ENCODE data around the gene KIF15.
"Not testable (repeated sequence)": the region's sequence is repeated elsewhere in the genome, so short reads cannot be mapped to it uniquely, and the experiment has no call there.

KIF15 gene, protein sequence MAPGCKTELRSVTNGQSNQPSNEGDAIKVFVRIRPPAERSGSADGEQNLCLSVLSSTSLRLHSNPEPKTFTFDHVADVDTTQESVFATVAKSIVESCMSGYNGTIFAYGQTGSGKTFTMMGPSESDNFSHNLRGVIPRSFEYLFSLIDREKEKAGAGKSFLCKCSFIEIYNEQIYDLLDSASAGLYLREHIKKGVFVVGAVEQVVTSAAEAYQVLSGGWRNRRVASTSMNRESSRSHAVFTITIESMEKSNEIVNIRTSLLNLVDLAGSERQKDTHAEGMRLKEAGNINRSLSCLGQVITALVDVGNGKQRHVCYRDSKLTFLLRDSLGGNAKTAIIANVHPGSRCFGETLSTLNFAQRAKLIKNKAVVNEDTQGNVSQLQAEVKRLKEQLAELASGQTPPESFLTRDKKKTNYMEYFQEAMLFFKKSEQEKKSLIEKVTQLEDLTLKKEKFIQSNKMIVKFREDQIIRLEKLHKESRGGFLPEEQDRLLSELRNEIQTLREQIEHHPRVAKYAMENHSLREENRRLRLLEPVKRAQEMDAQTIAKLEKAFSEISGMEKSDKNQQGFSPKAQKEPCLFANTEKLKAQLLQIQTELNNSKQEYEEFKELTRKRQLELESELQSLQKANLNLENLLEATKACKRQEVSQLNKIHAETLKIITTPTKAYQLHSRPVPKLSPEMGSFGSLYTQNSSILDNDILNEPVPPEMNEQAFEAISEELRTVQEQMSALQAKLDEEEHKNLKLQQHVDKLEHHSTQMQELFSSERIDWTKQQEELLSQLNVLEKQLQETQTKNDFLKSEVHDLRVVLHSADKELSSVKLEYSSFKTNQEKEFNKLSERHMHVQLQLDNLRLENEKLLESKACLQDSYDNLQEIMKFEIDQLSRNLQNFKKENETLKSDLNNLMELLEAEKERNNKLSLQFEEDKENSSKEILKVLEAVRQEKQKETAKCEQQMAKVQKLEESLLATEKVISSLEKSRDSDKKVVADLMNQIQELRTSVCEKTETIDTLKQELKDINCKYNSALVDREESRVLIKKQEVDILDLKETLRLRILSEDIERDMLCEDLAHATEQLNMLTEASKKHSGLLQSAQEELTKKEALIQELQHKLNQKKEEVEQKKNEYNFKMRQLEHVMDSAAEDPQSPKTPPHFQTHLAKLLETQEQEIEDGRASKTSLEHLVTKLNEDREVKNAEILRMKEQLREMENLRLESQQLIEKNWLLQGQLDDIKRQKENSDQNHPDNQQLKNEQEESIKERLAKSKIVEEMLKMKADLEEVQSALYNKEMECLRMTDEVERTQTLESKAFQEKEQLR (N-terminal part only)

DNA sequence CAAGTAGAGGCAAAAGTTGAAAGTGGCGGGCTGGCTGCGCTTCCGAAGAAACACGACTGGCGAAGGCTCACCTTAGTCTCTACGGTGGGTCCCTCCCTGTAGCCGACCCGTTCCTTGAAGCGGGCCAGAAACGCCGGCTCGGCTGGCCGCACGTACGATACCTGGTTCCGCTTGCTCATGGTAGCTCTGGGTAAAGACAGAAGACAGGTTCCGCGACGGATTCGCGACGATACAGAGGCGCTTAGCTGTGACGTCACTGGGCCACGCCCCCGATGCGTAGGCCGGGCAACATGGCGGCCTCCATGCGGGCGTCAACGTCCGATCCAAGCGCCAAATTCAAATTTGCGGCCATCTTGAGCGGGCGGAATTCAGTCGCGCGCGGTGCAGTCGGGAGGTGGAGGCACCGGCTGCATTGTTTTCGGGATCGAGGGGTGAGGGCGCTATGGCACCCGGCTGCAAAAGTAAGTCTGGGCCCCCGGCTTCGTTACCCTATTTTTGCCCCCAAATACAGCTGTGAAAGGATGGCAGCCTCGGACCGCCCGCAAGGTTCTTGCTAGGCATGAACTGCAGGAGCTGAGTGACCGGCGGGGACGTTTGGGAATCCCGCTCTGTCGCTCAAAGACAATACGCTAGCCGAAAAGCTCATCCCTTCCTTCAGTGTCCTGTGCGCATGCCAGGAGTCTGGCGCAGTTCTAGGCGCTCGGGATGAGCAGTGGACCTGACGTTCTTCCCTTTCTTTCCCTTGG, at the start of gene KIF15, which contains the start of gene KIAA1143:
TSS of gene KIF15 (plus strand) at position 371 of the 746 bp plus-strand sequence. CDS start at position 443, 72 bp downstream.
TSS of gene KIAA1143 (minus strand) at position 196 of the 746 bp plus-strand sequence. CDS start at position 179, 17 bp downstream.
- peak; percentile 99 for DNase-seq

DNA sequence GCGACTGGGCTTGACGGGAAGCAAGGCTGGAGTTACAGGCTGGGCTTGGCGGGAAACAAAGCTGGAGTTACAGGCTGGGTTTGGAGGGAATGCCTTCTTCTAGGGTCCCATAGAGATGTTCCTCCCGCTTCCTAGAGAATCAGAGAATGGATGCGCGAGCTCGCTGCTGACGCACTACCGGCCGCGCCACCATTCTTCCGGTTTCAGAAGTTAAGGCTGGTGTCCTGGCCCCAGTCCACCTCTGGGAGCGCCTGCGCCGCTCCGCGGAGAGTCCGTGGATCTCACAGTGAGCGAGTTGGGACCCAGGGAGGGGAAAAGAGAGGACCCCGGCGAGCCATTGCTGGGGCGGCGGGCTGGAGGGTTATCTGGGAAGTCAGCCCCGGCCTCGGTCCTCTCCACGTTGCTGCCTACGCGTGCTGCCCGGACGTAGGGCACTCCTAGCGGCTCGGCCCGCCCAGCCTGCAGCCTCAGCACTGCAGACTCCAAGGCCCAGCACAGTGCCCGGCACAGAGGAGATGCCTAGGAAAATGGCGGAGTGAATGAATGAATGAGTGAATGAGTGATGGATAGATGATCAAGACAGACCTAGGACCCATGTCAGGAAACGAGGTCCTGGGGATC, 49.0 kb upstream of the KIF15 start, which contains the start of gene ZNF502:
TSS of gene ZNF502 (plus strand) at position 206 of the 621 bp plus-strand sequence. CDS start 7,602 bp downstream, outside the sequence.
- DNase-seq = peak; percentile 85

DNA sequence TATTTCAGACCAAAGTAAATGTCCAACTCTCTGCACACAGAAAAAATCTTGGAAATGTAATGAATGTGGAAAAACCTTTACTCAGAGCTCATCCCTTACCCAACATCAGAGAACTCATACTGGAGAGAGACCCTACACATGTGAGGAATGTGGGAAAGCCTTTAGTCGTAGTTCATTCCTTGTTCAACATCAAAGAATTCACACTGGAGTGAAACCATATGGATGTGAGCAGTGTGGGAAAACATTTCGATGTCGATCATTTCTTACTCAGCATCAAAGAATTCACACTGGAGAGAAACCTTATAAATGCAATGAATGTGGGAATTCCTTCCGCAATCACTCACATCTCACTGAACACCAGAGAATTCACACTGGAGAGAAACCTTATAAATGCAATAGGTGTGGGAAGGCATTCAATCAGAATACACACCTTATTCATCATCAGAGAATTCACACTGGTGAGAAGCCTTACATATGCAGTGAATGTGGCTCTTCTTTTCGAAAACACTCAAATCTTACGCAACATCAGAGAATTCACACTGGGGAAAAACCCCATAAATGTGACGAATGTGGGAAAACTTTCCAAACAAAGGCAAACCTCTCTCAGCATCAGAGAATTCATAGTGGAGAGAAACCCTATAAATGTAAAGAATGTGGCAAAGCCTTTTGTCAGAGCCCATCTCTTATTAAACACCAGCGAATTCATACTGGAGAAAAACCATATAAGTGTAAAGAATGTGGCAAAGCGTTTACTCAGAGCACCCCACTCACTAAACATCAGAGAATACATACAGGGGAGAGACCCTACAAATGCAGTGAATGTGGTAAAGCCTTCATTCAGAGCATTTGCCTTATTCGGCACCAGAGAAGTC, 40.1 kb upstream of the KIF15 start:
- DNase-seq = no peak

DNA sequence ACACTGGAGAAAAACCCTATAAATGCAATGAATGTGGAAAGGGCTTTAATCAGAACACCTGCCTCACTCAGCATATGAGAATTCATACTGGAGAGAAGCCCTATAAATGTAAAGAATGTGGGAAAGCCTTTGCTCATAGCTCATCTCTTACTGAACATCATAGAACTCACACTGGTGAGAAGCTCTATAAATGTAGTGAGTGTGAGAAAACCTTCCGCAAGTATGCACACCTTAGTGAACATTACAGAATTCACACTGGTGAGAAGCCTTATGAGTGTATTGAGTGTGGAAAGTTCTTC, 39.5 kb upstream of the KIF15 start:
- DNase-seq = no peak

DNA sequence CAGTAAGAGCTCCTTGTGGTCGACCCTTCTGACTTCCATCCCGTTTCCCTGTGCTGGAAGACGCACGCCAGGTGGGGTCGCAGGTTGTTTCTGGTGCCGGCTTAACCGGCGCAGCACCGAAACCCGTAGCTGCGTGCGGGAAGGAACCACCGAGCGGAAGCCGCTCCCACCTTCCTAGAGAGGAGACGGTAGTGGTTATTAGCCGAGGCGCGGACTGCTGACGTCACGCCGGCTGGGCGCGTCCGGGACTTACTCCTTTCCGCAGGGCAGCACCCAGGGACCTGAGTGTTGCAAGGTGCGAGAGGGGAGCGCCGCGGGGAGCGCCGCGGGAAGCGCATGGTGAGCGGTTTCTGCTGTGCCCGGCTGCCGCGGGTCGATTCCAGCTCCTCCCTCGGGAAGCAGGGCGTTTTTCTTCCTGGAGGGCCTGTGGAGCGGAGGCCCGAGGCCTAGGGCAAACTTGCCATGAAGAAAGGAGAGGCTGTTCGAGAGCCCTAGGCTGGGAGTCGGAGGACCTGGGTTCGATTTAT, 32.1 kb upstream of the KIF15 start, which contains the start of gene ZNF501:
TSS of gene ZNF501 (plus strand) at position 252 of the 527 bp plus-strand sequence. CDS start 4,787 bp downstream, outside the sequence.
- peak; percentile 94 for DNase-seq

DNA sequence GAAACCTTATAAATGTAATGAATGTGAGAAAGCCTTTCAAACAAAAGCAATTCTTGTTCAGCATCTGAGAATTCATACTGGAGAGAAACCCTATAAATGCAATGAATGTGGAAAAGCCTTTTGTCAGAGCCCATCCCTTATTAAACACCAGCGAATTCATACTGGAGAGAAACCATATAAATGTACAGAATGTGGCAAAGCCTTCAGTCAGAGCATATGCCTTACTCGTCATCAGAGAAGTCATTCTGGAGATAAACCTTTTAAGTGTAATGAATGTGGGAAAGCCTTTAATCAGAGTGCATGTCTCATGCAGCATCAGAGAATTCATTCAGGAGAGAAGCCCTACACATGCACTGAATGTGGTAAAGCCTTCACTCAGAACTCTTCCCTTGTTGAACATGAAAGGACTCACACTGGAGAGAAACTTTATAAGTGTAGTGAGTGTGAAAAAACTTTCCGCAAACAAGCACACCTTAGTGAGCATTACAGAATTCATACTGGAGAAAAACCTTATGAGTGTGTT, 26.9 kb upstream of the KIF15 start:
- no peak for DNase-seq

DNA sequence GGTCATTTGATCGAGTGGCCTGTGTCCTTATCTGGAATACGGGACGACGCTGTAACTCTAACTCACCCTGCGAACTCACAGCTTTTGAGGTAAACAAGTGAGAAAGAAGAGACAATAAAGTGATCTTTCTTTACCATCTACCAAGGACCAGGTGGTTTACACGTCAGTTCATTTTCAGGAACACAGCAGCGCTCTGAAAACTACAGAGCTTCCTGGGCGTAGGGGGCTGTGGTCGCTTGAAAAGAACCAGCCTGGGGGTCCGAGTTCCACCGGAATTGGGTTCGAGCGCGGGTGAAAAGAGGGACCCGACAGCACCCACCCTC, 532 bp upstream of the KIF15 start:
- no peak for DNase-seq

DNA sequence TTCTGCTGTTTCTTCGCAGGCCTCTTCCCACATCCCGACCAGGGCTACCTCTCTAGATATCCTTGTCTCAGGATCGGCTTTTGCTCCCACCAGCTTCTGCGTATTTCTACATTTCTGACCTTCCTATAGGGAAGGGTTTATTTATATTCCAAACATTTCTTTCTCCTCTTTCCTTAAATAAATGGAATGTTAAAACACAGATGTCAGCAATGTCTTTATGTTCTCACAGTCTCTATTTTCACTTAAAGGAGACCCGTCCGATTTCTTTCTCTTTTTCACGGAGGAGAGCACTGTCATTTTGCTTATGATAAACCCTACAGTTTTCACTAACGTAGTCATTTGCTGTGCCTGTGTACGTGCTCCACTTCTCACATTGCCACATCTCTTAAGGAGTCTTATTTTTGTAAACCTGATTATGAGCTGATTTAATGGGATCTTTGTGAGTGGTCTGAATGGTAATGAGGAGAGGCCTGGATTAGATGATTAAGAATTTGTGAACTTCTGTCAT, 630 bp downstream of the KIF15 start:
- DNase-seq = no peak

DNA sequence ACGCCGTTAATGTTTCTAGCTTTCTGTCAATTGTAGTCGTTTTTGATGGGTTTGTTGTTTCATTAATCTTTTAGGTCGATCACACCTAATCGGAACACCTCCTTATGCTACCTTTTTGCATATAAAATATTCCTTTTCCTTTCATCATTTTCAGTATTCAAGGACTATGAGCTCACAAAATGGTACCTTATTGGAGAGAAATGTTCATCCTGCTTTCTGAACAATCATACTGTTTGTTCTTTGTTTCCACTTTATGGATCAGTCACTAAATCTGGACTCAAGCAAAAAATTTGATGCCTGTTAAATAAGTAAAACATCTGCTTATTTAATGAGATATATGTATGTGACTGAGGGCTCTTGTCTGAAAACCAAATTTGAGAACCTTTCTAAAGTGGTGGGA, 1.1 kb downstream of the KIF15 start:
- DNase-seq = no peak

DNA sequence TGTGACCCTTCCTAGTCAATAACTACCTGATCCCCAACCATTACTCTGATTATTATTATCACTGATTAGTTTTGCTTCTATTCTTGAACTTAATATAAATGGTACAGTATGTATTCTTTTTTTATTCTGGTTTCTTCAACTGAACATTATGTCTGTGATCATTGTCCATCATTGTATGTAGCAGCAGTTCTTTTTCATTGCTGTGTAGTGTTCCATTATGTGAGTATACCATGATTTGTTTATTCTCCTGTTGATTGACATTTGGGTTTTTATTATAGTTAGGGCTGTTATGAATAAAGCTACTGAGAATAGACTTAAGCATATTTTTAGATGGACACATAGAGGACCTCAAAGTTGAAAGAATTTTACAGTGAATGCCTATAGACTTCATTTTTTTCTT, 2.7 kb downstream of the KIF15 start:
- no peak for DNase-seq

DNA sequence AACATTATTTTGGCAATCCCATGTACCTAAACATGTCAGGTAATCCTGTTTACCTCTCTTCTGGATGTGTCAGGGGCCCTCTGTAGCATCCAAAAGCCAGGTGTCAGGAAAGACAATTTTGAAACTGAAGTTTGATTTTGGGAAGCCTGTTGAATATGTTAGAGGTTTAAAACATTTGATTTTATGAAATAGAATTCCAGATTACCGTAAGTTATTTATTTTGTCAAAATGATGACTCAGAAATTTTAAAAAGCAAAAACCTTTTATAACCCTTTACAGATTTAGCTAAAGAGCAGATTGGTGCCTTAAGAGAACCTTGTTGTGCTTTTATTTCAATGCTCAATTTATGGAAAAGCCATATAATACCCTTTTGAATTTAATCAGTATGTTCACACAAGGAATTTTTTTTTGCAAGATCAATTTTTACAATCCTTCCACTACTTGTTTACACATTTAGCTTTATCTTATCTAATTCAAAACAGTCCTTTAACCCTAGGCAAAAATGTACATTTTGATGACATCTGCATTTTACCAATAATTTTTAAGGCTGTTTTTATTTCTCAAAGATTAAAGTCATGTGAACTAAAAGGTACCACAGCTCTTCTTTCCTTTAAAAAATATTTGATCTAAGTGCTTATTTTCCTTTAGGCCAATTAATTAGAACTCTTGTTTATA, 10.0 kb downstream of the KIF15 start:
- DNase-seq = no peak

DNA sequence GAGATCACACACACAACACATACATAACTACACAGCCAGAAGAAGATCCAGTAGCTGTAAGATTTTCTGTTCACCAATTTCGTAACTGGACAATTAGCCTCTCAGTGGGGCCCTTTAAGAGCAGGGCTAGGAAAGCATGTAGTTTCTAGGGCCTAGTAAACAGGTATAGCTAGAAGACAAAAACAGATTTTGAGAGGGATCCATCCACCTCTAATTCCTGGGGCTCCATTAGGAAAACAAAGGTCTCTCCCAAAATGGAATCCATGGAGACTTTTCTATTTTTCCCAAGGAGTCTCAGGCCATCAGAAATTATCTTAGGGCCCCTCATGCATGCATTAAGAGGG, 10.5 kb downstream of the KIF15 start:
- DNase-seq = no peak

DNA sequence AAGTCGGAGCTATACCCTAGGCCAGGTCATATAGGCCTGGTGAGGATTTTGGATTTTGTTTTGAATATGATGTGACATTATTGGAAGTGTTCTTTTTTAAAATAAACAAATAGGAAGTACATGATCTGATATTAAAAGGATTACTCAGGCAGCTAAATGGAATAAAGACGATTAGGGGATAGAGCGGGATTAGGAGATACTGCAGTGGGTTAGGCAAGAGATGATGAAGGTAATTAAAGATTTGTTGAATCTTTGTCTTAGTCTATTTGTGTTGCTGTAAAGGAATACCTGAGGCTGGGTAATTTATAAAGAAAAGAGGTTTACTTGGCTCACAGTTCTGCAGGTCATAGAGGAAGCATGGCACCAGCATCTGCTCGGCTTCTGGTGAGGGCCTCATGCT, 21.3 kb downstream of the KIF15 start:
- DNase-seq = no peak

DNA sequence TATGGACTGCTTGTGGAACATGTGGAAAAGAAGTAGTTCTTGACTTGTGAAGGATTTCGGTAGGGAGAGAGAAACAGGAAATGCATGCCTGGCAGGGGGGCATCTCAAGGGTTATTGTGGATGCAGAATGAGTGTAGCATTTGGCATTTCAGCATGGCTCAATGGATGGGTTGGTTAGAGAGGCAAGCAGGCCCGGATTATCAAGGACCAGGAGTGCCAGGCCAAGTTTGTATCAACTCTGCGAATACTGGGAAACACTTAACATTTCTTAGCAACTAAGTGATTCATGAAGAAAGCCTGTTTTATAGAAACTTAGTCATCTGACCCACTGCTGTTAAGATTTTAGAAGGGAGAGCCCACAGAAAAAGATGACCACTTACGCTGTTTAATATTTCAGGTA, 33.6 kb downstream of the KIF15 start:
- no peak for DNase-seq

DNA sequence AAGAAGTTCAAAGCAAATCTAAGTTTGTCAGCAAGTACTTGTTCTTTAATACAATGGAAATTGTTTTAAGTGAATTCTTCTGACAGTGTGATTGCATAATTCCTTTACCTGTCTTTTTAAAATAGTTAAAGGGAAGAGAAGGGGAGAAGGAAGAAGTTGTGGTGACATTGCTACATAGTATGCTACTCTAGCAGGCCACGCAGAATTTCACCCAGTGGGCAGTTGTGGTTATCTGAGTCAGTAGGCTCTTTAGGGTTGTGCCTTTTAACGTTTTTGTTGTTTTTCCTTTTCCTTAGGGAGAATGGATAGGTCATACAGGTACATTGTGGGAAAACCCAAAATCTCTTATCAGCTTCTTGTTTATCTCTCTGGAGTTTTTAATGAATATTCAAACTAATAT, 40.4 kb downstream of the KIF15 start:
- no peak for DNase-seq

DNA sequence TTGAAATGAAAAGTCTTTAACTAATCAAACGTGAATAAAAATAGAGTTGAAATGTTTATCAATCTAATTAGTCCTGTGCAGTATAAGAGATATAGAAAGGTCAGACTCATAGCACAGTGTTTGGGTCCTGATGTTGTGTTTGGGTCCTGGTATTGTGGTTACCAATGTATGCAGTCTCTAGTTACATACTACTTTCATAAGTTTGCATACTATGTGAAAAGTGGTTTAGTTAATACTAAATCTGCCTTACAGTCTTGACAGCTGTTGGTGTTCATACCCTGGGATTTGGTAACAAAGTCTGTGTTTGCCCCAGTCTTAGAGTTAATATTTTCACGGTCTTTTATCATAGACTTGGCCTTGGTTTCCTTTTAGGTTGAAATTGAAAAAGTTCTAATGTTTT, 41.7 kb downstream of the KIF15 start:
- DNase-seq = no peak

DNA sequence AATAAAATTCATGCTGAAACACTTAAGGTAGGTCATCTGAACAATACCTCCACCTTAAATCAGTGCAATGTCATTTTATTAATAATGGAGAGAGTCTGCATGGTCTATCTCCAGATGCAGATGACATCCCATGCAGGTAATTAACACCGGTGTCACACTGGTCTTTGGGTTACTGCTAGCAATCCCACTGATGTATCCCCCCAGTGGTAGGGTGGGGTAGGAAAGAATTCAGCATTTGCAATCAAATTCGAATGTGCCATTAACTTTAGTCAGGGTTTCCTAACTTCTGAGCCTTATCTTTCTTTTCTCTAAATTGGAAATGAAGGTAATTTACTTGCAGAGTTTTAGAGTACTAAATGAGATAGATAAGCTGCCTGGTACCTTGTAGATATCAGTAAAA, 44.4 kb downstream of the KIF15 start:
- no peak for DNase-seq

DNA sequence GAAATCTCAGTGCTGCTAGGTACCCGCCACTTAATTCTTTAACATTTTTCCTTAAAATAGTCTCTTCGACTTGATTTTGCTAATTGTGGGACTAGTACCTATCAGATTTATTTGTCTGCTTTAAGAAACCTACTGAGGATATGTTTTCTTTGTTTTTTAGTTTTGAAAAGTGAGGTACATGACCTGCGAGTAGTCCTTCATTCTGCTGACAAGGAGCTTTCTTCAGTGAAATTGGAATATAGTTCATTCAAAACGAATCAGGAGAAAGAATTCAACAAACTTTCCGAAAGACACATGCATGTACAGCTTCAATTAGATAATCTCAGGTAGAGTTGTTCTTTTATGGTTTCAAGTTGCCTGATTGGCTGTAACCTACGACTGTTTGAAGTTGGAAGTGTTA, 53.2 kb downstream of the KIF15 start:
- DNase-seq = no peak

DNA sequence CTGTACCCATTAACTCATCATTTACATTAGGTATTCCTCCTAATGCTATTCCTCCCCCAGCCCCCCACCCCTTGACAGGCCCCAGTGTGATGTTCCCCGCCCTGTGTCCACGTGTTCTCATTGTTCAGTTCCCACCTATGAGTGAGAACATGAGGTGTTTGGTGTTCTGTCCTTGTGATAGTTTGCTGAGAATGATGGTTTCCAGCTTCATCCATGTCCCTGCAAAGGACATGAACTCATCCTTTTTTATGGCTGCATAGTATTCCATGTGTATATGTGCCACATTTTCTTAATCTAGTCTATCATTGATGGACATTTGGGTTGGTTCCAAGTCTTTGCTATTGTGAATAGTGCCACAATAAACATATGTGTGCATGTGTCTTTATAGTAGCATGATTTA, 54.7 kb downstream of the KIF15 start:
- not testable (repeated sequence) for DNase-seq
